T-helper 17 cell (primary cell): ENCODE results near the gene CAPRIN1. TPM values are rescaled to one million over a fixed set of nuclear protein-coding genes. Genes with fewer than 3 reads are reported as not detected.
"Not testable (repeated sequence)": the region's sequence is repeated elsewhere in the genome, so short reads cannot be mapped to it uniquely, and the experiment has no call there.

ENCODE experiments used
- ATAC-seq: fragments of 150-1000 bp; cut with Tn5 transposase; 2 replicates; pipeline ENCODE4 v1.10.0; 2021; ENCODE audit warnings: mild to moderate bottlenecking, moderate library complexity
- DNase-seq, 3 donors: peaks; one replicate each; pipeline versions ENCODE4 v3.0.0 to v3.0.0-alpha.2; 2020 to 2021
- H3K9me3 ChIP-seq: one replicate; pipeline ENCODE4 v1.7.0; 2013; ENCODE audit warnings: low read length, mild to moderate bottlenecking; ENCODE audit not compliant: control insufficient read depth, poor library complexity, severe bottlenecking
- H3K27ac Mint-ChIP-seq: one replicate; pipeline ENCODE4 v1.8.0; 2022; ENCODE audit warnings: mild to moderate bottlenecking, moderate library complexity, mixed read lengths
- H3K27me3 Mint-ChIP-seq: one replicate; pipeline ENCODE4 v1.8.0; 2022; ENCODE audit warnings: mixed read lengths
- H3K36me3 Mint-ChIP-seq: one replicate; pipeline ENCODE4 v1.8.0; 2022; ENCODE audit warnings: low read depth, mixed read lengths
- H3K4me1 Mint-ChIP-seq: one replicate; pipeline ENCODE4 v1.8.0; 2022; ENCODE audit warnings: mild to moderate bottlenecking, mixed read lengths
- H3K4me3 Mint-ChIP-seq: one replicate; pipeline ENCODE4 v1.8.0; 2022; ENCODE audit warnings: mild to moderate bottlenecking, moderate library complexity, mixed read lengths
- total RNA-seq, 4 donors: library from RNA in 2 of 4; stranded (reverse) in 2 of 4; gene quantifications; one replicate each; pipeline ENCODE4 v1.2.3 and lab custom pipeline; 2022 to 2026

The CAPRIN1 gene
- total RNA-seq, 2 donors from 2014 or later: 109 to 120 TPM

DNA sequence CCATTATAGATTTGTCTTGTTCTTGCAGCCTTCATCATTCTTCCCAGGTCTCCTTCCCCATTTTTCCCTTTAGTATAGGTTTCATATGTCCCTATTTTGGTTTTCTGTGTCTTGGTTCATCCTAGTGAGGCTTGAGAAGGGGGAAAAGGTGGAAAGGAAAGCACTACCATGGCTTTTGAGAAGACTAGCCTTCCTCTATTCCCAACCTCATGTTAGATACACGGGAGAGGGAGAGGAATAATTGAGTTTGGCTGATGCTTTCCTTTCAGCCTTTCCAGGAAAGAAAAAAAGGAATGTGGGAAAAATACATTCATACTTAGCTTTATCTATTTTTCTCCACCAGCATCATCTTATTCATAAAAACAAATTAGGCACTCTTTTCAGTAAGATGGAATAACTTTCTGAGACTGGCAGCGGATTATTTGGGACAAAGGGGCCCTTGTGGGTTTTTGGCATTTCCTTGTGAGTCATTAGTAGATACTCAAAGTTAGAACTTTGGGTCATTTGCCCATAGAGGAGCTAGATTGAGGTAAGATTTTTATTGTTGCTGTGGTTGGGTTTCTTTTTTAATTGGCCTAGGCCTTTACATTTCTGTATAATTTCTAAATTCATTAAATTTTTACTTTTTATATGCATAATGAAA lies 23.8 kb downstream of the CAPRIN1 start:
- ATAC-seq: no peak
- H3K27me3 Mint-ChIP-seq: no peaks in the 10 kb centered on the region
- peaks cover 6% of the 10 kb centered on the region for H3K36me3 Mint-ChIP-seq
- no peak for DNase-seq
- peak overlapping the region; percentile 9 for H3K27ac Mint-ChIP-seq
- H3K4me1 Mint-ChIP-seq: peaks cover 21% of the 10 kb centered on the region
- H3K9me3 ChIP-seq: no peaks in the 10 kb centered on the region
- no peak overlapping the region for H3K4me3 Mint-ChIP-seq

DNA sequence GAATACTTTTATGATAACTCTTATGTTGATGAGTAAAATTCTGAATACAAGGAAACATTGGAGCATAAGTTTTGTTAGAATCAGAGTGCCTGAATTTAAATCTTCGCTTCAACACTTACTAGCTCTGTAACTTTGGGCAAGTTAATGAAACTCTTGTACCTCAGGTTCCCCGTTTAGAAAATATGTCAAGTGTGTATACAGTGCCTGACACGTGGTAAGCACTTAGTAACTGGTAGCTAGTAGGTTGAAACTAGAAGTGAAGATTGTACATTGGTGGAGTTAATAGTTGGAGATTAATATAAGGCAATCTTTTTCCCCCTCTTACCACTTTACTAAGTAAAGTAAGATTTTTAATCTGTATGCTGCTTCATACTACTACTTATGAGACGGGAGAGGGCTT lies 29.1 kb downstream of the CAPRIN1 start:
- DNase-seq (no peak), ATAC-seq (no peak)
- Mint-ChIP-seq H3K27me3 (no peaks in the 10 kb centered on the region), H3K4me3 (no peak overlapping the region), H3K4me1 (peaks cover 17% of the 10 kb centered on the region), H3K36me3 (peaks cover 16% of the 10 kb centered on the region), H3K27ac (no peak overlapping the region)
- no peaks in the 10 kb centered on the region for H3K9me3 ChIP-seq

DNA sequence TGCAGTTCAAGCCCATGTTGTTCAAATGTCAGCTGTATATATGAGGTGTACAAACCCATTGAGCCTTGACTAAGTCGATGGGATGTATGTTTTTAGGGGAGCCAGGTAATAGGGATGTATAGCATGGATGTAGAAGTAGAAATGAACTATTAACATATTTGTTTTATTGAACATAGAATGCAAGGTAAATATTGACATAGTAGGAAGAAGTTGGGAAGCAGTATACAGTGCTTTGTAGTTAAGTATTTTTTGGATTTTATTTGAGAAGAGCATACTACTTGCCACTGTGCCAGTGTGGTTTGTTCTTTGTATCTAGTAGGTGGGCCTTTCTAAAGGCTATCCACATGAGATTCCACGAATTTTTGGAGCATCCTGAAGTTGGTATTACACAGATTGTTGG lies 33.1 kb downstream of the CAPRIN1 start:
- H3K4me3 Mint-ChIP-seq: no peak overlapping the region
- ATAC-seq: no peak
- H3K4me1 Mint-ChIP-seq: peaks cover 18% of the 10 kb centered on the region
- H3K9me3 ChIP-seq: no peaks in the 10 kb centered on the region
- peak overlapping the region; percentile 87 for H3K27ac Mint-ChIP-seq
- H3K27me3 Mint-ChIP-seq: no peaks in the 10 kb centered on the region
- H3K36me3 Mint-ChIP-seq: peaks cover 14% of the 10 kb centered on the region
- no peak for DNase-seq

DNA sequence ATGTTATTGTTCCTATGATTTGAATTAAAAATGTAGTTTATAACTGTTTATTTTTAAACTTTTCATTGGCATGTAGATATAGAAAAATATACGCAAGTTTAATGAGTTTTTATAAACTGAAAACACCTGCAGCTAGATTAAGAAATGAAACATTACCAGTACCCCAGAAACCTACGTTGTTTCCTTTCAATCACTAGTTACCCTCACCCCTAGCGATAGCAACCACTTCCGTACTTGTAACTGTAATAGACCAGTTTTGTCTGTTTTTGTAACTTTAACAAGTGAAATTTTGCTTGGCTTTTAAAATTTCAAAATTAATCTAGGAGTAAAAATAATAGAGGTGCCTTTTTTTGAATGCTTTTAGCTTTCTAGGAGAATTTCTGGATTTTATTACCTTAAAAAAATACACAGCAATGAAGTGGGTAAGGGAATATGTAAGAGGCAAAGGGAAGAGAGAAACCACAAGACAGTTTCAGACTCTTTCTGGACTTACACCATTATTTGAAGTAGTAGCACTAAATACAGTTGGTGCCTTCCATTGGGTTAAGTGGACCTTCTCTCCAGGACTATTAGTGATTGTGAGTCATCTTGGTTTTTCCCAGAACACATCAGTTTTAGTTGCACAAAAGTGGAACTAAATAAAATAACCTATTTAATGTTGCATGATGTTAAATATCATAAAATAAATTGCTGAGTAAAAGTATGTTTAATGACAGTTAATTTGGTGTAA lies 35.2 kb downstream of the CAPRIN1 start:
- no peak overlapping the region for H3K4me3 Mint-ChIP-seq
- ATAC-seq: peak; percentile 82
- no peaks in the 10 kb centered on the region for H3K27me3 Mint-ChIP-seq
- H3K27ac Mint-ChIP-seq: peak overlapping the region; percentile 87
- peaks cover 17% of the 10 kb centered on the region for H3K36me3 Mint-ChIP-seq
- no peaks in the 10 kb centered on the region for H3K9me3 ChIP-seq
- peaks cover 20% of the 10 kb centered on the region for H3K4me1 Mint-ChIP-seq
- no peak for DNase-seq

DNA sequence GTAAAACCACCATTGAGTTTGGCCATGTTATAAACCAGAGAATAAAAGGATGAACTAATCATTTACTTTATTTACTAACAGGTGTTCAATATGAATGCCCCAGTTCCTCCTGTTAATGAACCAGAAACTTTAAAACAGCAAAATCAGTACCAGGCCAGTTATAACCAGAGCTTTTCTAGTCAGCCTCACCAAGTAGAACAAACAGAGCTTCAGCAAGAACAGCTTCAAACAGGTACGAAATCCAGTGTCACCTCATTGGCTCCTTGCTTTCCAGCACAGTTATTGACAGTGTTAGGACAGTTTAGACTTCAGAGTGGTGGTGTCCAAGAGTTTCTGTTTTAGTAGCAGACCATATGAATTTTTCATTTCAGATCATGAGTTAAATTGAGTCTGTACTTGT lies 40.3 kb downstream of the CAPRIN1 start:
- no peaks in the 10 kb centered on the region for H3K27me3 Mint-ChIP-seq
- peaks cover 3% of the 10 kb centered on the region for H3K36me3 Mint-ChIP-seq
- DNase-seq (no peak), ATAC-seq (no peak)
- H3K27ac Mint-ChIP-seq: peak overlapping the region; percentile 19
- H3K9me3 ChIP-seq: no peaks in the 10 kb centered on the region
- H3K4me3 Mint-ChIP-seq: no peak overlapping the region
- peaks cover 5% of the 10 kb centered on the region for H3K4me1 Mint-ChIP-seq

DNA sequence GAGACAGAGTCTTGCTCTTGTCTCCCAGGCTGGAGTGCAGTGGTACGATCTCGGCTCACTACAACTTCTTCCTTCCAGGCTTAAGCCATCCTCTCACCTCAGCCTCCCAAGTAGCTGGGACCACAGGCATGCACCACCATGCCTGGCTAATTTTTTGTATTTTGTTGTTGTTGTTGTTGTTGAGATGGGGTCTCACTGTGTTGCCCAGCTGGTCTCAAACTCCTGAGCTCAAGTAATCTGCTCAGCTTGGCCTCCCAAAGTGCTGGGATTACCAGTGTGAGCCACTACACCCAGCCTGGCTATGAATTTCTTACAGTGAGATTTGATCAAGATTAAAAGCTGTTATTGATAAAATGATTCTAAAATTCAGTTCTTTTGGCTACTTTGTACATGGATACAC lies 43.4 kb downstream of the CAPRIN1 start:
- H3K27ac Mint-ChIP-seq: peak overlapping the region; percentile 32
- DNase-seq, H3K36me3 Mint-ChIP-seq, H3K9me3 ChIP-seq, H3K4me3 Mint-ChIP-seq, H3K4me1 Mint-ChIP-seq, H3K27me3 Mint-ChIP-seq, ATAC-seq: not testable (repeated sequence)

DNA sequence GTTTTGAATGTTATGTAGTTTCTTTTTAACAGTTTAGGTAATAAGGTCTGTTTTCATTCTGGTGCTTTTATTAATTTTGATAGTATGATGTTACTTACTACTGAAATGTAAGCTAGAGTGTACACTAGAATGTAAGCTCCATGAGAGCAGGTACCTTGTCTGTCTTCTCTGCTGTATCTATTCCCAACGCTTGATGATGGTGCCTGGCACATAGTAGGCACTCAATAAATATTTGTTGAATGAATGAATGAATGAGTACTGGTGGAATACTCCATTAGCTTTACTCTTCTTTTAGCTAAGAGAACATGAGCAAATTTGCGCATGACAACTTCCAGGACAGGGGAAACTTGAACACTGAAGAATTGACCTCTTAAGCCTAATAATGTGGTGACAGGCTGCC lies 47.3 kb downstream of the CAPRIN1 start:
- Mint-ChIP-seq H3K36me3 (no peaks in the 10 kb centered on the region), H3K27ac (no peak overlapping the region), H3K4me1 (peaks cover 4% of the 10 kb centered on the region), H3K27me3 (no peaks in the 10 kb centered on the region), H3K4me3 (no peak overlapping the region)
- no peak for ATAC-seq
- no peak for DNase-seq
- H3K9me3 ChIP-seq: no peaks in the 10 kb centered on the region

DNA sequence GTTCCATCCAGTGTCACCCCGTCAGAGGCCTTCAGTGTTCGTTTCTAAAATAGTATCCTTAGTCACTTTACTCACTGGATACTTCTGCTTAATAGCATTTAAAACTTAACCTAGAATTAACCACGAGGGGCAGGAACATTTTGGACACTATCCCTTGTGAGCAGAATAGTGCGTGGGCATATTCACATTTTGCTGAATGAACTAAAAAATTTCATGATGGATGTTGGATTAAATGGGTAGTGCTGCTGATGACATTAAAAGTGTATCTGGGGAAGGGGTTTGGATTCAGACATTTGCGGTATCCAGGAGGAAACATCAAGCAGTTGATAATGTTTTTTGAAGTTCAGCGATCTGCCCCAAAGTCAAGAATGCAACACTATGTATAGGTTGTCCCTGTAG lies 53.1 kb downstream of the CAPRIN1 start:
- ATAC-seq (no peak), DNase-seq (no peak)
- H3K4me1 Mint-ChIP-seq: peaks cover 38% of the 10 kb centered on the region
- H3K36me3 Mint-ChIP-seq: peaks cover 6% of the 10 kb centered on the region
- H3K27me3 Mint-ChIP-seq: no peaks in the 10 kb centered on the region
- peak overlapping the region; percentile 95 for H3K4me3 Mint-ChIP-seq
- peak overlapping the region; percentile 97 for H3K27ac Mint-ChIP-seq
- H3K9me3 ChIP-seq: no peaks in the 10 kb centered on the region

DNA sequence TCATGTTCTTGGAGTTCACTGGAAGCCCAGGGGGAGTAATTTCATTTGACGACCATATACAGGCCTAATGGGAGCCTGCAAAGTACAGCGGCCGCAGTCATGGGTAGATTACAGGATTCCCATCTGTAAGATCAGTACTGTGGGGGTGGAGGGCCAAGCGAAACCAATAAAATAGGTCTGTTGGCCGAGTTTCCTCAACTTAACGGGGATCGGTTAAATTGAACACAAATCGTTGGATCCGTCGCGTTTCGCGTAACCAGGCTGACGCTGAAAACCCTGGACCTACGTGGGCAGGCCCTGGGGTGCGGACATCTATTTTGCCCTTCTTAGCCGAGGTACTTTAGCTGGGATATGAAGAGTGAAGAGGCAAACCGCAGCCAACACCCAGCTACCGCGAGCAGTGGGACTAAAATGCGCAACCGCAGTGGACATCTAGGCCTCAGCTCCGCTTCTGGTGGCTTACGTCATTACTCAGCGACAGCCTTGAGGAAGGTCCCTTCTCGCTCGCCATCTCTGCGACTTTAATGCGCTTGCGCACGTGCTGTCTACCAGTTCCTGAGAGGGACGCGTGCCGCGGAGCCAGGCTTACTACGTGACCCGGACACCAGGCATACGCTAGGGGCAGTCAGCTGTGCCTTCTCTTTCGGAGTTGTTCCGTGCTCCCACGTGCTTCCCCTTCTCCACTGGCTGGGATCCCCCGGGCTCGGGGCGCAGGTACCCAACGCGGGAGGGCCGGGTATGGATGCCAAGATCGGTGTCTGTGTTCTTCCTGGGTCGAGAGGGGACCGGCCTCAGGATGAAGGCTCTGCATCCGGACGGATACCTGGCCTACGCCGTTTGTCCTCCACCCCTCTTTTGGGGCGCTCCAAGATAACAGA lies 53.8 kb downstream of the CAPRIN1 start, which contains the start of gene NAT10:
TSS of gene NAT10 (plus strand) at position 551 of the 878 bp plus-strand sequence. CDS start 2,597 bp downstream, outside the sequence.
- ATAC-seq: peak; percentile 93
- Mint-ChIP-seq H3K36me3 (peaks cover 8% of the 10 kb centered on the region), H3K4me3 (peak within 1 kb of the TSS; percentile 95), H3K27ac (peak within 1 kb of the TSS; percentile 97), H3K27me3 (no peaks in the 10 kb centered on the region), H3K4me1 (peaks cover 41% of the 10 kb centered on the region)
- peak; percentile 89 to 96 (median 94) for DNase-seq
- no peaks in the 10 kb centered on the region for H3K9me3 ChIP-seq

DNA sequence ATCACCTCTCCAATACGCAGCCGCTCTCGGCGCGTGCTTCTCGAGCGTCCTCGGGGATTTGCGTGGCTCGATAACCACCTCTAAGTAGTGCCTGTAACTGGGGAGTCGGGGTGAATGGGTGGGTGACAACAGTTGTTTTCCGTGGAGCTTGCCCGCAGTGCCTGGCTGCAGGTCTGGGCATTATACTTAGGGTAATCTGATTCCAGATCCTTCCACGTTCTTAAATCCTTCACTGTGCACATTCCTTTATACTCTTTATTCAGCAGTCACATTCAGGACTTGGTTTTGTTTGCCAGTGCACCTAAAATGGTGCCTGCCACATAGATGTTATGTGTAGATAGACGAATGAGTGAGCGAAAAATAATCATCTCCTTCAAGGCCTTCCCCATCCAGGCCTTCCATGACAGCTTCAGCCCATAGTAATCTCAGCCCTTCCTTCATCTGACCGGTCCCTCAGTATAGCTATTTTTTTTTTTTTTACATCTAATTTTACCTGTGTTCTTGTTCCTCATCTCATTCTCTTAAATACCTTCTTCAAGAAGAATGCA lies 54.5 kb downstream of the CAPRIN1 start:
- ATAC-seq (no peak), DNase-seq (no peak)
- H3K36me3 Mint-ChIP-seq: peaks cover 8% of the 10 kb centered on the region
- no peaks in the 10 kb centered on the region for H3K27me3 Mint-ChIP-seq
- peak overlapping the region; percentile 95 for H3K4me3 Mint-ChIP-seq
- H3K27ac Mint-ChIP-seq: peak overlapping the region; percentile 97
- no peaks in the 10 kb centered on the region for H3K9me3 ChIP-seq
- peaks cover 42% of the 10 kb centered on the region for H3K4me1 Mint-ChIP-seq

DNA sequence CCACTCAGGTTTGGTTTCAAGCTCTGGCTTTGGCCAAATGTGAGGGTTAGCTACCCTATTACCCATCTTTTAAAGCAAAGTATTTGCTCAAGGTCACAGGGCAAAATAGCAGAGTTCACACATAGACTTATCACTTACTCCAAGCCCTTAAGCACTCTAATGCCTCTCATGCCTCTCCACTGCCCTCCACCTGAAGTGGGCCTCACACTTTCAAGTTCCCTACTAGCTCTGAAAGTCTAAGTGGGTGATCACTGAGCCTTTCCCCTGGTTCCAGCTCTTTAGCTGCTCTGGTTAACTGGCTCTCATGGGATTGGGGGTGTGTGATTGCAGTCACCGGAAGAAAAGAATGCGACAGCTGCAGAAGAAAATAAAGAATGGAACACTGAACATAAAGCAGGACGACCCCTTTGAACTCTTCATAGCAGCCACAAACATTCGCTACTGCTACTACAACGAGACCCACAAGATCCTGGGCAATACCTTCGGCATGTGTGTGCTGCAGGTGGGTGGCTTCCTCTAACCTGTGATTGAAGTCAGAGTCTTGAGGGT lies 60.3 kb downstream of the CAPRIN1 start:
- no peaks in the 10 kb centered on the region for H3K9me3 ChIP-seq
- H3K36me3 Mint-ChIP-seq: peaks cover 20% of the 10 kb centered on the region
- no peaks in the 10 kb centered on the region for H3K27me3 Mint-ChIP-seq
- no peak overlapping the region for H3K4me3 Mint-ChIP-seq
- peaks cover 18% of the 10 kb centered on the region for H3K4me1 Mint-ChIP-seq
- no peak for DNase-seq
- ATAC-seq: no peak
- no peak overlapping the region for H3K27ac Mint-ChIP-seq

DNA sequence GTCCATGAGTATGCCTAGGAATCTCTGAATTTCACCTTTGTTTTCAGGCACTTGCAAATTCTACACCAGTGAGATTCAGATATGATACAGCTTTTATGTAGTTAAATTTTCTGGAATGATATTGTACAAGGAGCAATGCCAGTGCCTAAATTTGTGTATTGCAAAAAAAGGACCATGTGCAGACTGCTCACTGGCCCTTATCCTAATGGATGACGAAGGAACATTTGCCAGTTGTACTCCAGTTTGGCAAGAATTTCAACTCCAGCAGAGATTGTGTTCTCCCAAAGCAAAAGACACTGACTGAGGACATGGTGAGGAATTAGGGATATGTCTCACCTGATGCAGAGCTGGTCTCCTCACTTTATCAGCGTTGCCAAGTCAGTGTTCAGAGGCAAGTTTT lies 62.5 kb downstream of the CAPRIN1 start:
- H3K9me3 ChIP-seq: no peaks in the 10 kb centered on the region
- H3K4me3 Mint-ChIP-seq: no peak overlapping the region
- peaks cover 22% of the 10 kb centered on the region for H3K36me3 Mint-ChIP-seq
- DNase-seq: no peak
- no peaks in the 10 kb centered on the region for H3K27me3 Mint-ChIP-seq
- ATAC-seq: no peak
- H3K27ac Mint-ChIP-seq: no peak overlapping the region
- peaks cover 15% of the 10 kb centered on the region for H3K4me1 Mint-ChIP-seq

DNA sequence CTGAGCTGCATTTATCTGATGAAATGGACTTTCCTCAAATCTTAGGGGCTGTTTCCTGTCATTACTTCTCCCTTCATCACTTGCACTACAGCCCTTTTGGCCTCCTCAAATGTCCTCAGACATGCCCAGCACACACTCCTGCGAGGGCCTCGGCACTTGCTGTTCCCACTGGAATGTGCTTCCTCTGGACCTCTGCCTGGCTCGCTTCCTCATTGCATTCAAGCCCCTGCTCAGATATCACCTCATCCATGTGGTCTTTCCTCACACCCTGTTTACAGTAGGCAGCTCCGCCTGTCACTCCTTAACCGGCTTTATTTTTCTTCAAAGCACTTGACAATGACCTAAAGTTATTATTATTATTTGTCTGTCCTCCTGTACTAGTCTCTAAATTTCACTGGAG lies 62.9 kb downstream of the CAPRIN1 start:
- Mint-ChIP-seq H3K36me3 (peaks cover 18% of the 10 kb centered on the region), H3K4me1 (peaks cover 11% of the 10 kb centered on the region), H3K27ac (no peak overlapping the region), H3K4me3 (no peak overlapping the region), H3K27me3 (no peaks in the 10 kb centered on the region)
- no peaks in the 10 kb centered on the region for H3K9me3 ChIP-seq
- no peak for DNase-seq
- no peak for ATAC-seq
